Measurements from ENCODE around the gene PRKAR1B.

DNA sequence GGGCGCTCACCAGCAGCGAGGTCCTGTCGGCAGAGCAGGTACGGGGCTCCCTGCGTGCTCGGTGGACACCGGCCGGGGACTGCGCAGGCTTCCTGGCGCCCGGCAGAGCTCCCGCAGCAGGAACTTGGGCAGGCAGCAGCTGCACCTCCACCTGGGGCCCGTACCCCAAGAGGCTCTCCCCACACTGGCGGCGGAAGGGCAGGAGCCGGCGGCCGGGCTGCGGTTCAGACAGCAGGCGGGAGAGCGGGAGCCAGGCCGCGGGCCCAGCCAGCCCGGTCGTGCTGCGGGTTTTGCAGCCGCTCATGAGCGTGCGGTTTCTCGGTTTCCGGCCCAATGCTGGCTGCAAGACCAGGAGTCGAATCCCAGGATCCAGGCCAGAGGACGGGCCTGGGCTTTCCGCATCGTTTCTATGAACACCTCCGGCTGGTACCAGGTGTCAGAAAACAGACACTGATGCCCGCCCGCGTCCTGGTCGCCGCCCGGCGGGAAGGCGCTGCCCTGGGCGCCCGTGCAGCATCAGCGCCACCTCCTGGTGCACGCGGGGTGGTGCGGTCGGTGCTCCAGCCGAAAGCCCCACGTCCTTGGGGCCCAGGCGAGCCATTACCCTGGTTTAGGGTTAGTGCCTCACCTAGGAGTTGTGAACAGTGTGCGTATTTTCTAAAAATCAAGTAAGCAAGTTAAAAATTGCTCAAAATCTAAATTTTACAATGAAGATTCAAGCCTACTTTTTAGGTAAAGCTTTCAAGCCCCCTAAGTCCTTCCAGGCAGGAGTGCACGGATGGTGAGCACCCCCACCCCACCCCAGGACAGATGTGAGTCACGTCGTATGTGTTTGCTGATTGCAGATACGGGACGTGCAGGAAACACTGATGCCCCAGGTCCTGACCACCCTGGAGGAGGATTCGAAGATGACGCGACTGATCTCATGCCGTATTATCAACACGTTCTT, 47.4 kb upstream of the PRKAR1B start:
- TF ChIP-seq CTCF (conservative IDR thresholded peaks at IDR 0.05; ENCODE audit: low read length) (peak; percentile 91), EZH2phosphoT487 (IDR thresholded peaks at IDR 0.05; ENCODE audit: borderline replicate concordance, low read depth, low read length) (no peak)
